T-helper 2 cell (primary cell): ENCODE results near the gene TSGA10IP.
"Not testable (repeated sequence)": the region's sequence is repeated elsewhere in the genome, so short reads cannot be mapped to it uniquely, and the experiment has no call there.

Experiments
- DNase-seq, 5 experiments: peaks; one replicate each; pipeline versions ENCODE4 v3.0.0 to v3.0.0-alpha.2; 2012 to 2022

Gene TSGA10IP

DNA sequence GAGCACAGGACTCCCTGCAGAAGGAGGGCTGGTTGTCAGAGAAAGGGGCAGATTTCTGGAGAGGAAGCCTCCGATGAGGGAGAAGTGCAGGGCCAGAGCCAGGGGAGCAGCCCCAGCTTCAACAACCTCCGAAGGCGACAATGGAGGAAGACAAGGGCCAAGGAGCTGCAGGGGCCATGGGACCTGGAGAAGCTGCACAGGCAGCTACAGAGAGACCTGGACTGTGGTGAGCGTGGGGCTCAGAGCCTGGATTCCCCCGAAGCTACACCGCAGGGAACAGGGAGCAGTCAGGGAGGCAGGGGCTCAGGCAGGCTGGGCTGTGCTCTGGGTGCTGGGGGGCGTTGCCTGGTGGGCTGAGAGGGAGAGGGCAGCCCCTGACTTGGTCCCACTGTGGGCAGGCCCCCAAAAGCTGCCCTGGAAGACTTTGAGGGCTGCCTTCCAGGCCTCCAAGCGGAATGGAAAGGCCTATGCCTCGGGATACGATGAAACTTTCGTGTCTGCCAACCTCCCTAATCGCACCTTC is 2.4 kb downstream of the TSGA10IP start:
- DNase-seq = no peak

DNA sequence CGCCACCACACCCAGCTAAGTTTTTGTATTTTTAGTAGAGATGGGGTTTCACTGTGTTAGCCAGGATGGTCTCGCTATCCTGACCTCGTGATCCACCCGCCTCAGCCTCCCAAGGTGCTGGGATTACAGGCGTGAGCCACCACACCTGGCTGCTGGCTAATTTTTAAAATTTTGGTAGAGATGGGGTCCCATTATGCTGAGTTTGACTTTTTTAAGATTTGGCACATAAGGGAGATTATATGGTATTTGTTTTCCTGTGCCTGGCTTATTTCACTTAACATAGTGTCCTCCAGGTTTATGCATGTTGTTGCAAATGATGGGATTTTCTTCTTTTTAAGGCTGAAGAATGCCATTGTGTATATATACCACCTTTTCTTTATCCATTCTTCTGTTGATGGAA is 5.4 kb downstream of the TSGA10IP start:
- not testable (repeated sequence) for DNase-seq

- DNase-seq = not testable (repeated sequence)
Observed at GRCh38 chr11:65951641-65952040, 6.4 kb downstream of the TSGA10IP start.

DNA sequence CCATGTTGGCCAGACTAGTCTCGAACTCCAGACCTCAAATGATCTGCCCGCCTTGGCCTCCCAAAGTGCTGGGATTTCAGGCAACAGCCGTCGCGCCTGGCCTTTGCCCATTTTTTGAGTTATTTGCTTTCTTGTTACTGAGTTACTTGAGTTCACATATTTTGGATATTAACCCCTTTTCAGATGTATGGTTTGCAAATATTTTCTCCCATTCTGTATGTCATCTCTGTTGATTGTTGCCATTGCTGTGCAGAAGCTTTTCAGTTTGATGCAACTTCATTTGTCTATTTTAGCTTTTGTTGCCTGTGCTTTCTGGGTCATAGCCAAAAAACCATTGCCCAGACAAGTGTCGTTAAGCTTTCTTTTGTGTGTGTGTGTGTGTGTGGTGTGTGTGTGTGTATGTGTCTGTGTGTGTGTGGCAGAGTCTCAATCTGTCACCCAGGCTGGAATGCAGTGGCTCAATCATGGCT is 6.8 kb downstream of the TSGA10IP start:
- DNase-seq = no peak

- DNase-seq = no peak
Observed at GRCh38 chr11:65953471-65953870, 8.2 kb downstream of the TSGA10IP start.

GRCh38 chr11:65954771-65955170 is 9.5 kb downstream of the TSGA10IP start:
- DNase-seq = no peak

DNA sequence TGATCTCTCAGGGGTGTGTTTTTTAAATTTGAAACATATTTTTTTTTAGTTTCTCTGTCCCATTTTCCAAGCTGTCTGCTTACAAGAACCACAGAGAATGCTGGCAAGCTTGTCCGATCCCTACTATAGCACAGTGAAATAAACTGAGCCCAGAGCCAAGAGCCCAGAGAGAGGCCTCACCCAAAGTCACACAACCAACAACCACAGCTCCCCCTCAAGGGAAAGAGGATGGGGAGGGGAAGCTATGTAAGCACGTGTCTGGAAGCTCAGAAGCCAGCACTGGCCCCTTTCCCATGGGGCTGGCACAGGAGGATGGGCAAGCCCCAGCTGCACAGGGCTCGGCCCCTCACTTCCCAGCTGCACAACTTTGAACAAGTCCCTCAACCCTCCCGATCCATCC is 13.0 kb downstream of the TSGA10IP start:
- DNase-seq = no peak

GRCh38 chr11:65958774-65959420 is 13.6 kb downstream of the TSGA10IP start:
- no peak for DNase-seq

GRCh38 chr11:65960824-65961266 is 15.6 kb downstream of the TSGA10IP start:
- peak in 1 of 5 experiments; percentile 7 for DNase-seq

GRCh38 chr11:65961267-65962140 is 16.2 kb downstream of the TSGA10IP start, which contains the start of gene SART1:
Gene SART1, plus strand, starts transcription at chr11:65961734. Its CDS starts 47 bp downstream, at chr11:65961781.
- DNase-seq = peak; percentile 90 to 98 (median 95)

DNA sequence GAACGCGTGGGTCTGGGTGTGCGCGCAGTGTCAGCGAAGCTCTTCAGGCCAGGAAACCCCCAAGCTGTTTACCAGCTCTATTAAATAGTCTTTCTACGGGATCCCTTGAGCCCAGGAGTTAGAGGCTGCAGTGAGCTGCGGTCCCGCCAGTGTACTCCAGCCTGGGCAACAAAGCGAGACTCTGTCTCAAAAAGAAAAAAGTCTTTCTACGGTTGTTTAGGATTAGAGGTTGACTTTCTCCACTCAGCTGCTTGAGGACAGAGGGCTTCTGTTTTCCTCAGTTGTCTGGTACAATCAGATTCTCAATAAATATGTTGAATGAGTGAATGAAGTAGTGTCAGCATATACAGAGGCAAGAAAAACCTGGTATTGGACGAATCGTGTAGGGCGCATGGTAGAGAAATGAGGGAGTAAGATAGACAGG is 16.9 kb downstream of the TSGA10IP start:
- no peak for DNase-seq

GRCh38 chr11:65964906-65965305 is 19.6 kb downstream of the TSGA10IP start:
- DNase-seq = no peak

DNA sequence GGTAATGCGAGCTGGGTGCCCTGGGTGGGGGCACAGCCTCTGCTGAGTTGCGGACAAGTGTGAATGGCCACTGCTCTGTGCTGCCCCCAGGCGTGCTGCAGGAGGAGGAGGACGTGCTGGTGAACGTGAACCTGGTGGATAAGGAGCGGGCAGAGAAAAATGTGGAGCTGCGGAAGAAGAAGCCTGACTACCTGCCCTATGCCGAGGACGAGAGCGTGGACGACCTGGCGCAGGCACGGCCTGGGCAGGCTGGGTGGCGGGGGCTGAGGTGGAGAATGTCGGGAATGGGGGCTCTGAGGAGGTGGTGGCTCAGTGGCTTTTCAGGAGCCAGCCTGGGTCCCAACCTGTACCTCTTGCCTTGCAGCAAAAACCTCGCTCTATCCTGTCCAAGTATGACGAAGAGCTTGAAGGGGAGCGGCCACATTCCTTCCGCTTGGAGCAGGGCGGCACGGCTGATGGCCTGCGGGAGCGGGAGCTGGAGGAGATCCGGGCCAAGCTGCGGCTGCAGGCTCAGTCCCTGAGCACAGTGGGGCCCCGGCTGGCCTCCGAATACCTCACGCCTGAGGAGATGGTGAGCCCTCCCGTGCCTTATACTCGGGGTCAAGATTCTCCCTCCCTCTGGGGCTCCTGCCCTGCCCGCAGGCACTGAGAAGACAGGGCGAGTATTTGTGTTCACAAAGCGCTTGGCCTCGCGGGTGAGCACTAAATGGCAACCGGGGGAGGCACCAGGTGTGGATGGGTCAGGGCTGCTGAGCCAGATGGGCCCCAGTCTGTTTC is 20.9 kb downstream of the TSGA10IP start:
- no peak for DNase-seq

GRCh38 chr11:65967329-65967934 is 22.2 kb downstream of the TSGA10IP start:
- no peak for DNase-seq

DNA sequence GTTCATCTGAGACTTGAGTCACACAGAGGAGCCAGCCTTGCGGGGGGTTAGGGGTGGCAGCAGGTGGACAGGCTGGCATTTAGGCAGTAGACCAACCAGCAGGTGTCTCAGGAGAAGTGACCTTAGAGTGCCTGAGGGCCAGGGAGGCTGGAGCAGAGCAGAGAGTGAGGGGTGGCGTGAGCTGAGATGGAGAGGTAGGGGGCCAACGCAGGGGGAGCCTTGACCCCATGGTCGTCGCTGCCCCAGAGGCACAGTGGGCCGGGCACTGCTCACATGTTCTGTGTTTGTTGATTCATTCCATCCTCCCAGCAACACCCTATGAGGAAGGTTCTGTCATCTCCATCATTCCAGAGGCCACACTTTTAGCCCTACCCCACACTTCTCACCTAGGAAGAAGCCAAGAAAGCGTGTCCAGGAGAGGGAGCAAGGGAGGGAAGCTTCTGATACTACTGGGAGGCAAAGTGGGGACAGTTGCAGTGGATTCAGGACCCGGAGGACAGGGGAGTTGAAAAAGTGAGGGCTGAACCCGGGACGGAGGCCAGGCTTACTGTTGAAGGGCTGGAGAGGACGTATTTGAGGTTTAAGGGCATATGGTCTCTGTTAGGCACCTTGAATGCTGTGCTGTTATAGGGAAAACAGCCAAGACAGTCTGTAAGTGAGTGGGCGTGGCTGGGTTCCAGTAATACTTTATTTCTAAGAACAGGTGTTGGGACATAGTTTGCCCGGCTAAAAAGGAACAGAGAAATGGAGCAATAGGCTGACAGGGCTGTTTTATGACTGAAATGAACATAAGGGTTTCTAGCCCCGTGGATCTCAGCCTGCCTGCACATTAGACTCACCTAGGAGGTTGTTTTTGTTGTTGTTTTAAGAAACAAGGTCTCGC is 23.6 kb downstream of the TSGA10IP start:
- DNase-seq = no peak

DNA sequence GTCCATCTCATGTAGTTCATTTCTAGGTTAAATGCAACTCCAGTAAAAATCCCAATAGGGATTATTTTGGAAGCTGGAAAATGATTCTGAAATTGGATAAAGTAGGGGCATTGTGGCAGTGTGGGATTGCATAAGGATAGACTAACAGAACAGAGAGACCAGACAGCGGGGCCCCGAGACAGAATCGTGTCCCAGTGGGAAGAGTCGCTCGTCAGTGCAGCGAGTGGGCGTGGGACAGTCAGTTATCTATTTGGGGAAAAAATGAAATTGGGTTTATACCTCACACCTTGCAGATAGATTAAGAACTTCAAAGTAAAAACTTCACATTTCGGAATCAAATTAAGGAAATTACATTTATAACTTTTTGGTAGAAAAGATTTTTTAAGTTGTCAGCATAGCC is 26.8 kb downstream of the TSGA10IP start:
- no peak for DNase-seq

DNA sequence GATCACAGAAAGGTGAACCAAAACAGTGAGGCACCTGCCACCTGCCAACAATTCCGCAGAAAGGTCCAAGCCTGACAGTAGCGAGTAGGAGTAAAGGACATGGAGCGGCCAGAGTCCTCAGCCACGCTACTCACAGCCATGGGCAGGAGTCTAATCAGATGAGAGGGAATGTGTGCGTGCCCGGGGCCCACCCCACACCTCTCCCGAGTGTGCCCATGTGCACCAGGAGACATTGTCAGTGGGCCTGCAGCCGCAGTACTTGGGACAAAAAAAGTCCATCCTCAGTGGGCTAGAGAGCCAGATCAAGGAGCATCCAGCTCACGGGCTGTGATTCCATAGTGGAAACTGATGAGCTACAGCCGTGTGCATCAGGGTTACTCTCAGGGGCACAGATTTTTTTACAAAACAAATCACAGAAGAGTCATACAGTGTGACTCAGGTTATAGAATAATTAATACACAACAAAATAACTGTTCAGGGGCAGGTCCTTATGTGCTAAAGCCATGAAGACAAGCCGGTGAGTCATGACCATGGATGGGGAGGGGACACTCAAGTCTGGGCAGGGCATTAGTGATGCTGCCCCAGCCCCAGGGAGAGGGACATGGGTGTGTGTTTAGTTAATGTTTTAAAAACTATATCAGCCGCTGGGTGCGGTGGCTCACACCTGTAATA is 28.3 kb downstream of the TSGA10IP start:
- DNase-seq = no peak

DNA sequence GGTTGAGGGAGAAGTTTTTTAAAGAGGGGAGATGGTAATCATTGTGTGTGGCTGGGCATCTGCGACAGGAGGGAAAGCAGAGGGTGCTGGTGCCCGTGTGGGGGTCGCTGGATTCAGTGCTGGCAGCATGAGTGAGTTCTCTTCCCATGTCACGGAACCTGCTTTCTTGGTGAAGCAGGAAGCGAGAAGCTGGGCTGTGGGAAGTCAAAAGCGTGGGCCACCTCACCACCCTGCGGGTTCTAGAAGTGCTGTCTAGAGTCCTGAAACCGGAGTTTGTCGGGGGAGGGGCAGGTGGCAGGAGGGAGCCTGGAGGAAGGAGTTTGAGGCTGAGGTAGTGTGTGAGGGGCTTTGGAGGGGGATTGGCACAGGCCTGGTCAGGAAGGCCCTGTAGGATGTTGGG is 30.5 kb downstream of the TSGA10IP start:
- no peak for DNase-seq

- DNase-seq = no peak
Observed at GRCh38 chr11:65976216-65977176, 31.2 kb downstream of the TSGA10IP start.
